Left renal cortex interstitium (tissue), 4 donors: Measurements from ENCODE around the gene PNKD. TPM values are rescaled to one million over a fixed set of nuclear protein-coding genes. Genes with fewer than 3 reads are reported as not detected.
A peak's percentile ranks its signal among the peaks of the same experiment; 100 is the strongest.
"Not testable (repeated sequence)": the region's sequence is repeated elsewhere in the genome, so short reads cannot be mapped to it uniquely, and the experiment has no call there.

Experiments used
- DNase-seq, 4 donors: peaks; one replicate each; pipeline ENCODE4 v3.0.0-alpha.2; 2013; ENCODE audit warnings: low read depth in 4 of 4, low spot score in 2 of 4, missing footprints in 1 of 4
- polyA plus RNA-seq, 4 donors: library from polyadenylated mRNA; unstranded; fragments of 120-200 nt; gene quantifications; one replicate each; pipeline ENCODE4 v1.2.1, GENCODE V29; 2013; ENCODE audit not compliant: insufficient read length in 4 of 4

Gene PNKD
- polyA plus RNA-seq, 4 donors = 102 to 133 (median 119) TPM

GRCh38 chr2:218314764-218315163 lies 44.4 kb downstream of the PNKD start:
- DNase-seq = not testable (repeated sequence)

- DNase-seq = no peak
Observed at GRCh38 chr2:218315397-218315796, 45.1 kb downstream of the PNKD start.

GRCh38 chr2:218317303-218317630 lies 46.9 kb downstream of the PNKD start:
- DNase-seq = no peak

GRCh38 chr2:218317835-218318234 lies 47.5 kb downstream of the PNKD start:
- no peak for DNase-seq

GRCh38 chr2:218318241-218318640 lies 47.9 kb downstream of the PNKD start:
- DNase-seq = no peak

- DNase-seq = no peak
Observed at GRCh38 chr2:218319813-218320365, 49.6 kb downstream of the PNKD start.

- DNase-seq = no peak
Observed at GRCh38 chr2:218320704-218321336, 50.5 kb downstream of the PNKD start.

- peak; percentile 77 to 91 (median 88) for DNase-seq
Observed at GRCh38 chr2:218322768-218323525, 52.6 kb downstream of the PNKD start.

GRCh38 chr2:218323526-218324472 lies 53.5 kb downstream of the PNKD start:
- peak in 3 of 4 donors; percentile 56 to 67 (median 63) for DNase-seq

GRCh38 chr2:218325566-218326160 lies 55.3 kb downstream of the PNKD start:
- DNase-seq = no peak

GRCh38 chr2:218326315-218326714 lies 56.0 kb downstream of the PNKD start:
- no peak for DNase-seq

- no peak for DNase-seq
Observed at GRCh38 chr2:218327451-218328210, 57.3 kb downstream of the PNKD start.

- DNase-seq = no peak
Observed at GRCh38 chr2:218328294-218328693, 58.0 kb downstream of the PNKD start.

- no peak for DNase-seq
Observed at GRCh38 chr2:218329027-218329825, 58.9 kb downstream of the PNKD start.

GRCh38 chr2:218329826-218330593 lies 59.7 kb downstream of the PNKD start:
- DNase-seq = no peak

GRCh38 chr2:218331745-218332144 lies 61.4 kb downstream of the PNKD start:
- no peak for DNase-seq

GRCh38 chr2:218332288-218332687 lies 62.0 kb downstream of the PNKD start:
- DNase-seq = no peak
